ENCODE measurements around the gene GRHPR.

The GRHPR gene

DNA sequence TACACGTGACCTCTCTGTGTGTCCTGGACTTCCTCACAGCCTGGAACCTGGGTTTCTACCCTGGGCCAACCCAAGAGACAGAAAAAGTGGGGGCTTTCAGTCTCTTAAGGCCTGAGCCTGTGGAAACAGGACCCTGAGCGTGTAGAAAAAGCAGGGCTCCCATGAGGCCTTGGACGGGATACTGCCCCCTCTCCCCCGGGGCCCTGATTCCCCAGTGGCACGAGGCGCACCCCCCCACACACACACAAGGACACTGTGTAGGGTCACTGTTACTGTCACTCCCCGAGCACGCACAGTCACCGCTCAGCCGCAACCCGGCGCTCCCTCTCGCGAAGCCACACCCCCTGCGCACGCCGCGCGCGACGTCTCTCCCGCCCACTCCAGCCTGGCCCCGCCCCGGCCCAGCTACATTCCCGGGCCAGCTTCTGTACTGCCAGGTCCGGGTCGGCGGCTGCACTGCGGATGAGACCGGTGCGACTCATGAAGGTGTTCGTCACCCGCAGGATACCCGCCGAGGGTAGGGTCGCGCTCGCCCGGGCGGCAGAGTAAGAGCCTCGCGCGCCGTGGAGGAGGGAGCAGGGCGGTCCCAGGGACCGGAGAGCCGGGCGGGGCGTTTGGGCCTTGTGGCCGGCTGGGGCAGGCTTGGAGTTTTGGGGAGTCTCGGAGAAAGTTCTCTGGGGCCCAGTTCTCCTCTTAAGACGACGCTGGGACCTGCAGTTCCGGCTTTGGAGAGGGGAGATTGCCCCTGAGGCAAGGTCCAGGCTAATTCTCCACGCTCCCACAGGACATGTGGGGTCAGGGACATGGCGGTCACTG is at the start of gene GRHPR:
TSS of gene GRHPR (plus strand) at position 408 of the 816 bp plus-strand sequence. CDS start at position 463, 55 bp downstream.
- Histone ChIP-seq H3K9me3 (ENCODE audit: insufficient read depth, low read depth, low read length) (no peaks in the 10 kb centered on the region), H3K27ac (ENCODE audit: low read length) (no peak within 1 kb of the TSS), H3K36me3 (ENCODE audit: insufficient read depth, low read depth, low read length) (peaks cover 20% of the 10 kb centered on the region), H3K4me1 (ENCODE audit: insufficient read depth, low read length) (peaks cover 12% of the 10 kb centered on the region), H3K27me3 (ENCODE audit: insufficient read depth, low read length) (no peaks in the 10 kb centered on the region), H3K9ac (ENCODE audit: low read depth, low read length) (peak within 1 kb of the TSS; percentile 80), H3K4me3 (ENCODE audit: low read length) (peak within 1 kb of the TSS; percentile 87)

DNA sequence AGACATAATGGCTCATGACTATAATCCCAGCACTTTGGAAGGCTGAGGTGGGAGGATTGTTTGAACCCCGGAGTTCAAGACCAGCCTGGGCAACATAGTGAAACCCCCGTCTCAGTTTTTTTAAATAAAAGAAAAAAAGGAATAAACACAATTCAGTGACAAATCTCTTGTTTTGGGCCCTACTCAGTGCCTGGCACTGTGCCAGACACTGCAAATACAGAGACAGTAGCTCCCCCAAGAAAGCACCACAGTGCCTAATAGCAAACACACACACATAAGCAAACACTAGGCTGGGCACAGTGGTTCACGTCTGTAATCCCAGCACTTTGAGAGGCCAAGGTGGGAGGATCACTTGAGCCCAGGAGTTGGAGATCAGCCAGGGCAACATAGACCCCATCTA is 49.7 kb upstream of the GRHPR start:
- Histone ChIP-seq H3K36me3 (ENCODE audit: insufficient read depth, low read depth, low read length) (no peaks in the 10 kb centered on the region), H3K9me3 (ENCODE audit: insufficient read depth, low read depth, low read length) (no peaks in the 10 kb centered on the region), H3K27me3 (ENCODE audit: insufficient read depth, low read length) (no peaks in the 10 kb centered on the region), H3K4me3 (ENCODE audit: low read length) (no peak overlapping the region), H3K9ac (ENCODE audit: low read depth, low read length) (no peak overlapping the region), H3K27ac (ENCODE audit: low read length) (no peak overlapping the region), H3K4me1 (ENCODE audit: insufficient read depth, low read length) (no peaks in the 10 kb centered on the region)

DNA sequence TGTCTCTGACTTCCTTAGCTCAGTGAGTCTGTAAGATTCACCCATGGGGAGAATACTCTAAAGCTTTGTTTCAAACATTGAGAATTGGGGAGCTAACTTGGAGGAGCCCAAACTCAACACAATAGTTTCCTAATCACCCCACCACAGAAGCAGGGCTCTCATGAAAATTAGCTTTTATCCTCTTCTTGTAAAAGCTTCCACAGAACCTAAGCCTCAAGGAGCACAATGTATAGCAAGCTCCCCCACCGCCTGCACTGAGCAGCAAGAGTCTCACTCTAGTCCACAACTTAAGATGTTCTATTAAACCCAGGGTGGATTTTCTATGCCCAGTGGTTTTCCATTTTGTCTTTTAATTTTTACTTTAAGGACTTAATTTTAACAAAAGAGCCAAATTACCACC is 48.9 kb upstream of the GRHPR start:
- H3K4me1 ChIP-seq (ENCODE audit: insufficient read depth, low read length): no peaks in the 10 kb centered on the region
- no peak overlapping the region for H3K27ac ChIP-seq (ENCODE audit: low read length)
- no peaks in the 10 kb centered on the region for H3K27me3 ChIP-seq (ENCODE audit: insufficient read depth, low read length)
- no peaks in the 10 kb centered on the region for H3K9me3 ChIP-seq (ENCODE audit: insufficient read depth, low read depth, low read length)
- H3K36me3 ChIP-seq (ENCODE audit: insufficient read depth, low read depth, low read length): no peaks in the 10 kb centered on the region
- no peak overlapping the region for H3K9ac ChIP-seq (ENCODE audit: low read depth, low read length)
- H3K4me3 ChIP-seq (ENCODE audit: low read length): no peak overlapping the region

DNA sequence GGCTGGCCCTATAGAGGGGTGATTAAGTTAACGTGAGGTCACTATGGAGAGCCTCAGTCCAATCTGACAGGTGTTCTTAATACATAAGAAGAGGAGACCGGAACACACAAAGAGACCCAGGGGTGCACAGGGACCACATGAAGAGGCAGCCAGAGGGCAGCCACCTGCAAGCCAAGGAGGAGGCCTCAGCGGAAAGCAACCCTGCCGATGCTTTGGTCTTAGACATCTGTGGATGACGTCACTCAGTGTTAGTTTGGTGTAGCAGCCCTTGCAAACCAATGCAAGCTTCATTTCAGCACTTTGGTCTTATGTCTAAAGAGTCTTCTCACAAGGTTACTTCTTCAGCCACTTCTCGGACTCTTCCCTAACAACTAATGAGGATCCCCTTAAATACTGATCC is 47.6 kb upstream of the GRHPR start:
- no peak overlapping the region for H3K9ac ChIP-seq (ENCODE audit: low read depth, low read length)

DNA sequence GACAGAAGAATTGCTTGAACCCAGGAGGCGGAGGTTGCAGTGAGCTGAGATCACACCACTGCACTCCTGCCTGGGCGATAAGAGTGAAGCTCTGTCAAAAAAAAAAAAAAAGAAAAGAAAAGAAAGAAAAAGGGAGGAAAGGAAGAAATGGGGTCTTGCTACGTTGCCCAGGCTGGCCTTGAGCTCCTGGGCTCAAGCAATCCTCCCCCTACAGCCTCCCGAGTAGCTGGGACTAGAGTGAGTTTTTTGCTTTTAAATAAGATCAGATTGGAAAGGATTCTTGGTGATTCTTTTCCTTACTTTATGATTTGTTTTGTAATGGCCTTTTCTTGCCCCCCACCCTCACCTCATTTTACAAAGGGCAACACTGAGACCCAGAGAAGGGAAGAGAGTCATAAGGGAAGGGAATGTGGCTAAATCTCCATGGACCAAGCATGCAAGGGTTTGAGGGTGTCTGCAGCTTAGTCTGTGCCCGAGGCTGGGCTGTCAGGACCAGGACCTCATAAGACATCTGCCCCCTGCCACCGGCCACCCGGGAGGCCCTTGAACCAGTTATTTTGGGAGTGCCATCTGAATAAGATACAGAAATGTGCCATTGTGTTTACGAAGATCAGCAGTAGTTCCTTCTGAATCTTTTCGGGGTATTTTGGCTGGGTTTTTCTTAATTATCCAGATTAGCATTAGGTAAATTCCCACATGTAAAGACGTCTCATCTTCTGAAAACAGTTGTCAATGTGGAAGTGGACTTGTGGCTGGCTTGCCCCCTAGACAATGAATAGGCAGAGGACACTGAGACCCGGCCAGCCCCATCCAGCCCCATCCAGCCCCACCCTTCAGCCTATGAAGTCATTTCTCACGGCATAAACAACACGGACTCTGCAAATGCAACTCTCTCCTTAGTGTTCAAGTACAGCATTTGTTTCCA is 44.5 kb upstream of the GRHPR start:
- H3K36me3 ChIP-seq (ENCODE audit: insufficient read depth, low read depth, low read length): no peaks in the 10 kb centered on the region
- H3K27ac ChIP-seq (ENCODE audit: low read length): no peak overlapping the region
- H3K9ac ChIP-seq (ENCODE audit: low read depth, low read length): no peak overlapping the region
- H3K9me3 ChIP-seq (ENCODE audit: insufficient read depth, low read depth, low read length): no peaks in the 10 kb centered on the region
- no peaks in the 10 kb centered on the region for H3K27me3 ChIP-seq (ENCODE audit: insufficient read depth, low read length)
- H3K4me1 ChIP-seq (ENCODE audit: insufficient read depth, low read length): no peaks in the 10 kb centered on the region
- no peak overlapping the region for H3K4me3 ChIP-seq (ENCODE audit: low read length)

More for the DNA sequence above, 47.6 kb upstream of the GRHPR start:
- Histone ChIP-seq H3K4me1 (ENCODE audit: insufficient read depth, low read length) (no peaks in the 10 kb centered on the region), H3K27me3 (ENCODE audit: insufficient read depth, low read length) (no peaks in the 10 kb centered on the region), H3K4me3 (ENCODE audit: low read length) (no peak overlapping the region), H3K36me3 (ENCODE audit: insufficient read depth, low read depth, low read length) (no peaks in the 10 kb centered on the region), H3K9me3 (ENCODE audit: insufficient read depth, low read depth, low read length) (no peaks in the 10 kb centered on the region), H3K27ac (ENCODE audit: low read length) (no peak overlapping the region)

DNA sequence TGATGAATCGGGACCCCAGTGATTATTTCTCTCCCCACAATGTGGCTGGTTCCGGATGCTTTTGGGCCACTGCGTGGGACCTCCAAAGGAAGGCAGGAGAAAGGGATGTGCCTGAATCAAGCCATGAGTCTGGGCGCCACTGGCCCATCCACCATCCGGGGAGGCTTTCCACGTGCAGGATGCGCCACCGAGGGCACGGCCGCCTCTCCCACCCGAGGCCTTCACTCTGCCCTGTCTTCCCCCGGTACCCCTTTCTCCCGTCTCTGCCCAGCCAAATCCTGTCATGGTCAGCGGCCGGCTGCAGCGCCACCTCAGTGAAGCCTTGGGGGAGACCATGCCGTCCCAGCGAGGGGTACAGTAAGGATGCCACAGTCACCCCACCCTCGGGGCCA is 43.9 kb upstream of the GRHPR start:
- no peaks in the 10 kb centered on the region for H3K36me3 ChIP-seq (ENCODE audit: insufficient read depth, low read depth, low read length)
- H3K4me1 ChIP-seq (ENCODE audit: insufficient read depth, low read length): no peaks in the 10 kb centered on the region; the same call in 1 of the 2 replicates
- no peak overlapping the region for H3K9ac ChIP-seq (ENCODE audit: low read depth, low read length)
- H3K9me3 ChIP-seq (ENCODE audit: insufficient read depth, low read depth, low read length): no peaks in the 10 kb centered on the region
- H3K27ac ChIP-seq (ENCODE audit: low read length): no peak overlapping the region
- no peaks in the 10 kb centered on the region for H3K27me3 ChIP-seq (ENCODE audit: insufficient read depth, low read length)
- H3K4me3 ChIP-seq (ENCODE audit: low read length): no peak overlapping the region

DNA sequence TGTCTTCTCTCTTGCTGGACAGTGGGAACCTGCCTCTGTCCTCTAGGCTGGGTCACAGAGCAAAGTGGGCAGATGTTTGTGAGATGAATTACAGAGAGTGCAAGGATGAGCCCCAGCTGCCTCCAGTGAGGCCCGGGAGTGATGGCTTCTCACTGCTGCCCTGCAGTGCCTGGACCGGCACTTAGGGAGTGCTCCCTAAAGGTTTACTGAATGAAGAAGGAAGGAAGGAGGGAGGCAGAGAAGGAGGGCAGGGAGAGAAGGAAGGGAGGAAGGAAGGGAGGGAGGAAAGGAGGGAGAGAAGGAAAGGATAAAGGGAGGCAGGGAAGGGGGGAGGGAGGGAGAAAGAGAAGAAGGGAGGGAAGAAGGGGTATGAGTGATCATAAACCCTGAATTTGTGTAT is 42.7 kb upstream of the GRHPR start:
- Histone ChIP-seq H3K36me3 (ENCODE audit: insufficient read depth, low read depth, low read length) (no peaks in the 10 kb centered on the region), H3K27me3 (ENCODE audit: insufficient read depth, low read length) (no peaks in the 10 kb centered on the region), H3K27ac (ENCODE audit: low read length) (no peak overlapping the region), H3K9me3 (ENCODE audit: insufficient read depth, low read depth, low read length) (no peaks in the 10 kb centered on the region), H3K4me1 (ENCODE audit: insufficient read depth, low read length) (no peaks in the 10 kb centered on the region; the same call in 1 of the 2 replicates), H3K9ac (ENCODE audit: low read depth, low read length) (no peak overlapping the region), H3K4me3 (ENCODE audit: low read length) (no peak overlapping the region)

DNA sequence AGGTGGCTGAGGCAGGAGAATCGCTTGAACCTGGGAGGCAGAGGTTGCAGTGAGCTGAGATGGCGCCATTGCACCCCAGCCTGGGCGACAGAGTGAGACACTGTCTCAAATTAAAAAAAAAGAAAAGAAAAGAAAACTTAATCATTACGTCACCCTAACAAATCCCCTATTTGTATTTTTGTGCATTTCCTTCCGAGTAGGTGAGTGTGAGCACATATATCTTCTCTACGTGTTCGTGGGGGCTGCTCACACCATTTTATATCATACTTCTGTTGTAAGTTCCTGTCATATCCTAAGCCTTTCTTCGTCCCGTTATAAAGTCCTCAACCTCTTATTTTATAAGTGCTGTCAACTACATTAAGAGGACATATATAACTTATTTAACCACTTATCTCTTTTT is 41.9 kb upstream of the GRHPR start:
- no peak overlapping the region for H3K27ac ChIP-seq (ENCODE audit: low read length)
- H3K27me3 ChIP-seq (ENCODE audit: insufficient read depth, low read length): no peaks in the 10 kb centered on the region
- no peaks in the 10 kb centered on the region for H3K36me3 ChIP-seq (ENCODE audit: insufficient read depth, low read depth, low read length)
- no peaks in the 10 kb centered on the region for H3K9me3 ChIP-seq (ENCODE audit: insufficient read depth, low read depth, low read length)
- H3K9ac ChIP-seq (ENCODE audit: low read depth, low read length): no peak overlapping the region
- no peak overlapping the region for H3K4me3 ChIP-seq (ENCODE audit: low read length)
- H3K4me1 ChIP-seq (ENCODE audit: insufficient read depth, low read length): no peaks in the 10 kb centered on the region; the same call in 1 of the 2 replicates

DNA sequence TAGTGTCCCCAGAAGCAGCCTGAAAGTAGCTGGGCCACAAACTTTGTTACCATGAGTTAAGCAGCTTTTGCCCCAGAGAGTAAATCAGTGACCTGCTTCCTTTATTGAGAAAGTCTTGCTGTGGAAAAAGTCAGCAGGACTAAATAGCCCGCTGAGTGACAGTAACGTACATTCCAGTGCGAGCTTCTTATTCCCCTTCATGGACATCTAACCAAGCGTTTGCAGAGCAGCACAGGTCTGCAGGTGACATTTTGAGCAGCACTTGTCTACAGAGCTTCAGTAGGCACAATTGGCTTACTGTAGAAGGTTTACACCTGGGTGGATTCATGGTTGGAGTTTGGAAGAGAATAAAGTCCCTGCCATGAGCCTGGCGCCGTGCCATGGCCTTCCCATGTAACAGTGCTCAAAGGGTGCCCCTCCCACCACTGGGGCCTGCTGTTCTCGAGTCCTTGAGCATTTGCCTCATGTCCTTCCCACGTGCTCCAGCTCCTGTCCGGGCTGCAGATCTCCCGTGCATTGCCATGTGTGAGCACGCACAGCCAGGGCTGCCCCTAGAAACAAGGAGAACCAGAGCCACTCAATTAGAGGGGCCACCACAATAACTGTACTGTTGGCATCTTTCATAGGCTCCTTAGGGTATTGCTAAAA is 41.3 kb upstream of the GRHPR start:
- H3K4me1 ChIP-seq (ENCODE audit: insufficient read depth, low read length): no peaks in the 10 kb centered on the region; the same call in 1 of the 2 replicates
- H3K9ac ChIP-seq (ENCODE audit: low read depth, low read length): no peak overlapping the region
- no peaks in the 10 kb centered on the region for H3K27me3 ChIP-seq (ENCODE audit: insufficient read depth, low read length)
- no peaks in the 10 kb centered on the region for H3K9me3 ChIP-seq (ENCODE audit: insufficient read depth, low read depth, low read length)
- no peak overlapping the region for H3K4me3 ChIP-seq (ENCODE audit: low read length)
- H3K27ac ChIP-seq (ENCODE audit: low read length): no peak overlapping the region
- no peaks in the 10 kb centered on the region for H3K36me3 ChIP-seq (ENCODE audit: insufficient read depth, low read depth, low read length)

DNA sequence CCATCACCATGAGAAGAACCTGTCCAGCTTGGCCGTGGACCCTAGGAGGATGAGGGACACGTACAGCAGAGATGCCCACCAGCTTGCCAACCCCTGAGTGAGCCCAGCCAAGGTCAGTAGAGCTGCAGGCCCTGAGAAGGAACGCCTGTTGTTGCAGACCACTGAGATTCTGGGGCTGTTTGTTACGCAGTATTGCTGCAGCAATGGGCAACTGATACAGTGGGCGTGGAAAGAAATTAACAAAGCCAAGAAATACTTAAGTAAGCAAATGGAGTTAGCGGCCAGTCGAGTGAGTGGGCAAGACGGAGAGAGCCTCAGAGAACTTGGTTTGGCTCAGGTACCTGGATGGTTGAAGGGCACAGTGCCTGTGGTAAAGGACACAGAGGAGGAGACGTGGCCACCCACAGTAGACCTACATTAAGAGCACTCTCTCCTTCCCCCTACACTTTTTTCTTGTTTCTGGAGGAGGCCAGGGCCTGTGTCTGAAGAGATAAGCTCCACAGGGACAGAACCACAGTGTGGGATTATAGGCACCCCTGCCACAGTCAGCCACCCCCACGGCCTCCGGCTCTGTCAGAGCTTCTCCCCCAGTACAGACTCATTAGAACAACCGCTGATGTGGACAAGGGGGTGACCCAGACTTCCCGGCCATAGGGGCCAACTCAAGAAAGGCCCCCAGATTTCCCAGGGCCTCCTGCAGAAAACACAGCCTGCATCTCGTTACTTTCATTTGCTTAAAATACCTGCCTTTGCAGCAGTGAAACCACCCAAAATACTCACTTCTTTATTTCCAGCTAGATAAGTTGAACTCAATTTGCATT is 40.1 kb upstream of the GRHPR start:
- no peaks in the 10 kb centered on the region; the same call in 1 of the 2 replicates for H3K4me1 ChIP-seq (ENCODE audit: insufficient read depth, low read length)
- no peaks in the 10 kb centered on the region for H3K9me3 ChIP-seq (ENCODE audit: insufficient read depth, low read depth, low read length)
- H3K36me3 ChIP-seq (ENCODE audit: insufficient read depth, low read depth, low read length): no peaks in the 10 kb centered on the region
- no peak overlapping the region for H3K27ac ChIP-seq (ENCODE audit: low read length)
- no peak overlapping the region for H3K9ac ChIP-seq (ENCODE audit: low read depth, low read length)
- H3K4me3 ChIP-seq (ENCODE audit: low read length): no peak overlapping the region
- no peaks in the 10 kb centered on the region for H3K27me3 ChIP-seq (ENCODE audit: insufficient read depth, low read length)

DNA sequence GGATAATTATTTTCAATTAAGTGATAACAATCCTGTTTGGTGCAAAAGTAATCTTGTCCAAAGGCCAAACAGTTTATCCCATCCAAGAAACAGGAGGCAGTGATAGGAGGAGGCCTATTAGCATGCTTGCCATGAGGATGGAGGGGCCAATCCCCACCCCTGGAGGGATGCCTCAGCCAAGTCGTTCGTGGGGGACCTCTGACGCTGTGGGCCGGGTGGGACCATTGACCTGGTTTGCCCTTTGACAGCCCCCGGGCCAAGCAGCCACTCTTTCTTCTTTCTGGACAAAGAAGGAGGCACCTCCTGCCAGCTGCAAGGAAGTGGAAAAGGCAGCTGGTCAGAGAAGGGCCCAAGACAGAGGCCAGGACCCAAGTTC is 39.5 kb upstream of the GRHPR start:
- Histone ChIP-seq H3K4me1 (ENCODE audit: insufficient read depth, low read length) (no peaks in the 10 kb centered on the region; the same call in 1 of the 2 replicates), H3K27me3 (ENCODE audit: insufficient read depth, low read length) (no peaks in the 10 kb centered on the region), H3K9me3 (ENCODE audit: insufficient read depth, low read depth, low read length) (no peaks in the 10 kb centered on the region), H3K4me3 (ENCODE audit: low read length) (no peak overlapping the region), H3K36me3 (ENCODE audit: insufficient read depth, low read depth, low read length) (no peaks in the 10 kb centered on the region), H3K27ac (ENCODE audit: low read length) (no peak overlapping the region), H3K9ac (ENCODE audit: low read depth, low read length) (no peak overlapping the region)
